Measurements from ENCODE around the gene GMIP. TPM values are rescaled to one million over a fixed set of nuclear protein-coding genes. Genes with fewer than 3 reads are reported as not detected.
"Not testable (repeated sequence)": the region's sequence is repeated elsewhere in the genome, so short reads cannot be mapped to it uniquely, and the experiment has no call there.

GMIP gene
- total and polyA plus RNA-seq, 2 experiments from 2014 or later = 5.1 to 22.1 TPM

GRCh38 chr19:19600793-19601330 lies 42.6 kb downstream of the GMIP start:
- Histone ChIP-seq H2AFZ (no peak overlapping the region), H3K4me2 (no peak overlapping the region), H3F3A (replicated peaks; ENCODE audit: low read depth) (no peaks in the 10 kb centered on the region), H3K4me1 (ENCODE audit: insufficient read depth) (peaks cover 16% of the 10 kb centered on the region; the same call in 1 of the 2 replicates), H3K36me3 (ENCODE audit: insufficient read depth) (no peaks in the 10 kb centered on the region), H3K27me3 (ENCODE audit: insufficient read depth) (no peaks in the 10 kb centered on the region), H3K9me2 (ENCODE audit: insufficient read depth) (0 out of 2 replicates have a peak, but pooled peaks cover 5% of the 10 kb centered on the region), H3K79me2 (replicated peaks; ENCODE audit: insufficient read depth) (no peaks in the 10 kb centered on the region), H3K4me3 (no peak overlapping the region), H3K27ac (ENCODE audit: low read depth) (no peak overlapping the region), H4K20me1 (replicated peaks; ENCODE audit: insufficient read depth) (no peaks in the 10 kb centered on the region)
- TF ChIP-seq POLR2AphosphoS5 (IDR thresholded peaks at IDR 0.05; ENCODE audit: low read depth) (no peak), EZH2phosphoT487 (IDR thresholded peaks at IDR 0.05; ENCODE audit: unreplicated experiment) (no peak), STAT1 (IDR thresholded peaks at IDR 0.05; ENCODE audit: unreplicated experiment) (no peak), ZNF462 (CRISPR knock-in tag; IDR thresholded peaks at IDR 0.05) (no peak), ZNF114 (CRISPR knock-in tag; IDR thresholded peaks at IDR 0.05) (no peak), NANOG (IDR thresholded peaks at IDR 0.05; ENCODE audit: borderline replicate concordance) (no peak), EZH2 (IDR thresholded peaks at IDR 0.05; ENCODE audit: low read depth, unreplicated experiment) (no peak), ETS1 (IDR thresholded peaks at IDR 0.05) (no peak), REST (IDR thresholded peaks at IDR 0.05; ENCODE audit: unreplicated experiment) (no peak)
- no peak overlapping the region for H3K4me3 Mint-ChIP-seq
- H3K36me3 Mint-ChIP-seq (ENCODE audit: low read depth) = no peaks in the 10 kb centered on the region
- DNase-seq (ENCODE audit: low spot score) = no peak
- H3K27ac Mint-ChIP-seq = no peak overlapping the region
- no peak for ATAC-seq
- H3K4me1 Mint-ChIP-seq = peaks cover 19% of the 10 kb centered on the region
- no peaks in the 10 kb centered on the region for H3K9me3 Mint-ChIP-seq
- H3K27me3 Mint-ChIP-seq (ENCODE audit: insufficient read depth, low read depth, poor library complexity) = no peaks in the 10 kb centered on the region

- not testable (repeated sequence) for H3K4me3 ChIP-seq; H3K9me2 ChIP-seq (ENCODE audit: insufficient read depth); H4K20me1 ChIP-seq (replicated peaks; ENCODE audit: insufficient read depth); H3F3A ChIP-seq (replicated peaks; ENCODE audit: low read depth); DNase-seq (ENCODE audit: low spot score); H3K79me2 ChIP-seq (replicated peaks; ENCODE audit: insufficient read depth); H3K27ac ChIP-seq (ENCODE audit: low read depth); H3K4me2 ChIP-seq; H3K36me3 ChIP-seq (ENCODE audit: insufficient read depth); H2AFZ ChIP-seq; H3K36me3 Mint-ChIP-seq (ENCODE audit: low read depth); H3K9me3 Mint-ChIP-seq; H3K4me3 Mint-ChIP-seq; H3K27me3 Mint-ChIP-seq (ENCODE audit: insufficient read depth, low read depth, poor library complexity); ATAC-seq; H3K27me3 ChIP-seq (ENCODE audit: insufficient read depth); H3K27ac Mint-ChIP-seq
- H3K4me1 Mint-ChIP-seq = peaks cover 28% of the 10 kb centered on the region
- peaks cover 22% of the 10 kb centered on the region; the same call in 1 of the 2 replicates for H3K4me1 ChIP-seq (ENCODE audit: insufficient read depth)
These were observed 44.6 kb downstream of the GMIP start for GRCh38 chr19:19598728-19599451.

Data from GM23338 (cell line).